D721Med (cell line): Measurements from ENCODE around the gene DKK3.

Source experiments
- DNase-seq: peaks from one replicate; pipeline ENCODE4 v3.0.0; 2011; ENCODE audit warnings: low spot score; ENCODE audit not compliant: insufficient read length
- FAIRE-seq: peaks from 2 replicates; lab custom pipeline; 2011; peaks lifted over from hg19 to GRCh38; lab: Jason Lieb, UNC
- CTCF ChIP-seq: IDR thresholded peaks from 2 replicates; pipeline ENCODE4 v1.5.1; 2012; ENCODE audit warnings: mild to moderate bottlenecking, control low read depth; ENCODE audit not compliant: insufficient read depth; ENCODE audit errors: missing control alignments

DKK3 gene

GRCh38 chr11:11947825-11948224 is 60.6 kb downstream of the DKK3 start:
- TF ChIP-seq CTCF = no peak
- DNase-seq (no peak), FAIRE-seq (no peak)

- no peak for TF ChIP-seq CTCF
Observed at GRCh38 chr11:11946878-11947277, 61.5 kb downstream of the DKK3 start.

GRCh38 chr11:11946180-11946579 is 62.2 kb downstream of the DKK3 start:
- DNase-seq = no peak
- no peak for TF ChIP-seq CTCF
- FAIRE-seq = peak; percentile 77

More at GRCh38 chr11:11946878-11947277, 61.5 kb downstream of the DKK3 start:
- no peak for FAIRE-seq
- no peak for DNase-seq

GRCh38 chr11:11944444-11944843 is 64.0 kb downstream of the DKK3 start:
- TF ChIP-seq CTCF = no peak
- no peak for DNase-seq
- no peak for FAIRE-seq

- no peak for TF ChIP-seq CTCF
- no peak for FAIRE-seq
- no peak for DNase-seq
Observed at GRCh38 chr11:11942668-11943067, 65.8 kb downstream of the DKK3 start.

GRCh38 chr11:11940551-11940950 is 67.9 kb downstream of the DKK3 start:
- FAIRE-seq (no peak), DNase-seq (no peak)
- TF ChIP-seq CTCF = no peak

- no peak for FAIRE-seq
- DNase-seq = no peak
Observed at GRCh38 chr11:11937957-11938356, 70.5 kb downstream of the DKK3 start.

More at GRCh38 chr11:11937957-11938356, 70.5 kb downstream of the DKK3 start:
- no peak for TF ChIP-seq CTCF
